Mesenchymal stem cell (in vitro differentiated cells and primary cell): ENCODE measurements around the gene BICD2.

Source experiments
- DNase-seq: peaks from one replicate; pipeline ENCODE4 v3.0.0-alpha.2; 2013
- H2AFZ ChIP-seq: one replicate; pipeline ENCODE4 v1.6.1; 2013; ENCODE audit warnings: low read depth, mild to moderate bottlenecking, control low read depth, inconsistent platforms, low read length, moderate library complexity
- H2AK5ac ChIP-seq: 2 replicates; pipeline ENCODE4 v1.6.1; 2013; ENCODE audit warnings: low read length, moderate library complexity, mild to moderate bottlenecking, inconsistent platforms; ENCODE audit not compliant: severe bottlenecking
- H2BK120ac ChIP-seq: one replicate; pipeline ENCODE4 v1.6.1; 2013; ENCODE audit warnings: low read depth, mild to moderate bottlenecking, inconsistent platforms, low read length, moderate library complexity
- H2BK12ac ChIP-seq, 2 experiments: one replicate each; pipeline ENCODE4 v1.6.1; 2013; ENCODE audit warnings: inconsistent platforms in 2 of 2, low read length in 2 of 2, mild to moderate bottlenecking in 2 of 2, moderate library complexity in 2 of 2, control low read depth in 1 of 2
- H2BK15ac ChIP-seq: one replicate; pipeline ENCODE4 v1.6.1; 2013; ENCODE audit warnings: mild to moderate bottlenecking, low read depth, inconsistent platforms; ENCODE audit not compliant: poor library complexity, severe bottlenecking
- H2BK5ac ChIP-seq: 2 replicates; pipeline ENCODE4 v1.6.1; 2013; ENCODE audit warnings: low read depth, mild to moderate bottlenecking, low read length, control low read depth, inconsistent platforms; ENCODE audit not compliant: poor library complexity, severe bottlenecking
- H3K14ac ChIP-seq, 2 experiments: one replicate each; pipeline ENCODE4 v1.6.1; 2013; ENCODE audit warnings: inconsistent platforms in 2 of 2, low read length in 2 of 2, control low read depth in 1 of 2, mild to moderate bottlenecking in 1 of 2, moderate library complexity in 1 of 2
- H3K18ac ChIP-seq, 2 experiments: one replicate each; pipeline ENCODE4 v1.6.1; 2013; ENCODE audit warnings: inconsistent platforms in 2 of 2, low read length in 2 of 2, control low read depth in 1 of 2, low read depth in 1 of 2, mild to moderate bottlenecking in 1 of 2
- H3K23ac ChIP-seq, 2 experiments: one replicate each; pipeline ENCODE4 v1.6.1; 2013; ENCODE audit warnings: inconsistent platforms in 2 of 2, low read length in 2 of 2, mild to moderate bottlenecking in 2 of 2, moderate library complexity in 2 of 2, control low read depth in 1 of 2
- H3K27ac ChIP-seq: 2 replicates; pipeline ENCODE4 v1.5.1; 2013; ENCODE audit warnings: mild to moderate bottlenecking, moderate library complexity, low read length, control low read depth, inconsistent platforms; ENCODE audit not compliant: poor library complexity, severe bottlenecking
- H3K27me3 ChIP-seq, 2 experiments: 2 replicates each; pipeline versions ENCODE4 v1.6.1 to v1.7.0; 2013; ENCODE audit warnings: low read length in 2 of 2, mild to moderate bottlenecking in 2 of 2, moderate library complexity in 2 of 2, control low read depth in 1 of 2, inconsistent platforms in 1 of 2; ENCODE audit not compliant: control insufficient read depth in 1 of 2, insufficient read depth in 1 of 2
- H3K36me3 ChIP-seq, 2 experiments: 2 replicates each; pipeline versions ENCODE4 v1.6.1 to v1.7.0; 2013; ENCODE audit warnings: low read length in 2 of 2, control low read depth in 1 of 2, inconsistent platforms in 1 of 2, low read depth in 1 of 2, mild to moderate bottlenecking in 1 of 2; ENCODE audit not compliant: insufficient read depth in 2 of 2, control insufficient read depth in 1 of 2
- H3K4ac ChIP-seq, 2 experiments: one replicate each; pipeline ENCODE4 v1.6.1; 2013; ENCODE audit warnings: inconsistent platforms in 2 of 2, low read length in 2 of 2, mild to moderate bottlenecking in 2 of 2, moderate library complexity in 2 of 2, control low read depth in 1 of 2, low read depth in 1 of 2
- H3K4me1 ChIP-seq: 2 replicates; pipeline ENCODE4 v1.6.1; 2013; ENCODE audit warnings: low read depth, low read length, control low read depth; ENCODE audit not compliant: control insufficient read depth, insufficient read depth
- H3K4me2 ChIP-seq: 2 replicates; pipeline ENCODE4 v1.6.1; 2013; ENCODE audit warnings: low read length, mild to moderate bottlenecking, inconsistent platforms; ENCODE audit not compliant: poor library complexity, severe bottlenecking
- H3K4me3 ChIP-seq, 2 experiments: 2 replicates each; pipeline versions ENCODE4 v1.5.1 to v1.7.0; 2013; ENCODE audit warnings: low read length in 2 of 2, mild to moderate bottlenecking in 2 of 2, control low read depth in 1 of 2, low read depth in 1 of 2; ENCODE audit not compliant: insufficient read depth in 1 of 2
- H3K79me1 ChIP-seq: replicated peaks from 2 replicates; pipeline ENCODE4 v1.6.1; 2013; ENCODE audit warnings: mild to moderate bottlenecking, control low read depth, low read length, inconsistent platforms; ENCODE audit not compliant: poor library complexity, severe bottlenecking
- H3K9ac ChIP-seq: 2 replicates; pipeline ENCODE4 v1.7.0; 2013; ENCODE audit warnings: mild to moderate bottlenecking, low read length, moderate library complexity
- H3K9me3 ChIP-seq: 2 replicates; pipeline ENCODE4 v1.7.0; 2013; ENCODE audit warnings: mild to moderate bottlenecking, low read length; ENCODE audit not compliant: control insufficient read depth
- H4K8ac ChIP-seq: one replicate; pipeline ENCODE4 v1.6.1; 2013; ENCODE audit warnings: inconsistent platforms, mild to moderate bottlenecking, low read length, moderate library complexity
- H4K91ac ChIP-seq: one replicate; pipeline ENCODE4 v1.6.1; 2013; ENCODE audit warnings: mild to moderate bottlenecking, low read length, inconsistent platforms
- WGBS: methylation state at CpG from one replicate; pipeline ENCODE4 v1.1.7; 2013; ENCODE audit warnings: mixed read lengths; 5-methylcytosine and 5-hydroxymethylcytosine counted together

BICD2 gene

GRCh38 chr9:92723801-92724323 is 40.8 kb downstream of the BICD2 start:
- Histone ChIP-seq H3K18ac (no peak overlapping the region), H4K91ac (no peak overlapping the region), H3K79me1 (peaks cover 63% of the 10 kb centered on the region), H3K27me3 (no peaks in the 10 kb centered on the region), H3K9ac (no peak overlapping the region), H3K4ac (no peak overlapping the region), H2AK5ac (no peak overlapping the region), H2BK15ac (no peak overlapping the region), H2BK120ac (no peak overlapping the region), H3K36me3 (peaks cover 77 to 83% of the 10 kb centered on the region in 2 experiments), H3K23ac (no peak overlapping the region), H3K4me3 (no peak overlapping the region), H3K14ac (no peak overlapping the region), H2BK12ac (no peak overlapping the region), H2BK5ac (no peak overlapping the region), H3K9me3 (no peaks in the 10 kb centered on the region), H2AFZ (no peak overlapping the region), H4K8ac (no peak overlapping the region), H3K4me1 (peaks cover 20% of the 10 kb centered on the region), H3K27ac (no peak overlapping the region), H3K4me2 (no peak overlapping the region)
- WGBS: 82% methylated on average over 9 of the region's 9 CpGs
- no peak for DNase-seq

GRCh38 chr9:92723299-92723625 is 41.4 kb downstream of the BICD2 start:
- Histone ChIP-seq H2AFZ (no peak overlapping the region), H3K14ac (no peak overlapping the region), H3K4me3 (no peak overlapping the region), H4K8ac (no peak overlapping the region), H2AK5ac (no peak overlapping the region), H3K27me3 (no peaks in the 10 kb centered on the region), H3K27ac (no peak overlapping the region), H2BK120ac (no peak overlapping the region), H2BK5ac (no peak overlapping the region), H3K9me3 (no peaks in the 10 kb centered on the region), H3K18ac (no peak overlapping the region), H3K4ac (no peak overlapping the region), H3K23ac (no peak overlapping the region), H3K79me1 (peaks cover 58% of the 10 kb centered on the region), H4K91ac (no peak overlapping the region), H3K4me1 (peaks cover 20% of the 10 kb centered on the region), H2BK12ac (no peak overlapping the region), H2BK15ac (no peak overlapping the region), H3K4me2 (no peak overlapping the region), H3K9ac (no peak overlapping the region), H3K36me3 (peaks cover 77 to 83% of the 10 kb centered on the region in 2 experiments)
- WGBS: 81% methylated on average over 3 of the region's 3 CpGs
- peak; percentile 72 for DNase-seq

- H2BK120ac ChIP-seq: no peak overlapping the region
- no peak overlapping the region for H3K14ac ChIP-seq
- no peak overlapping the region for H3K4me2 ChIP-seq
- no peak overlapping the region for H3K9ac ChIP-seq
- no peak overlapping the region for H3K18ac ChIP-seq
- H2BK12ac ChIP-seq: no peak overlapping the region
- no peak overlapping the region for H2BK15ac ChIP-seq
- DNase-seq: no peak
- 95% methylated on average over 16 of the region's 16 CpGs for WGBS
- no peak overlapping the region for H3K4ac ChIP-seq
- no peak overlapping the region for H2AFZ ChIP-seq
- H3K36me3 ChIP-seq: peaks cover 77 to 83% of the 10 kb centered on the region in 2 experiments
- no peak overlapping the region for H4K8ac ChIP-seq
- H3K23ac ChIP-seq: no peak overlapping the region
- no peak overlapping the region for H2BK5ac ChIP-seq
- H3K79me1 ChIP-seq: peaks cover 55% of the 10 kb centered on the region
- H2AK5ac ChIP-seq: no peak overlapping the region
- no peak overlapping the region for H3K4me3 ChIP-seq
- no peaks in the 10 kb centered on the region for H3K27me3 ChIP-seq
- no peak overlapping the region for H4K91ac ChIP-seq
- H3K9me3 ChIP-seq: no peaks in the 10 kb centered on the region
- H3K27ac ChIP-seq: no peak overlapping the region
- peaks cover 20% of the 10 kb centered on the region for H3K4me1 ChIP-seq
Observed at GRCh38 chr9:92722386-92723298, 42.0 kb downstream of the BICD2 start.

- H2BK120ac ChIP-seq: no peak overlapping the region
- H3K4me1 ChIP-seq: peaks cover 11% of the 10 kb centered on the region
- H2AK5ac ChIP-seq: no peak overlapping the region
- no peak overlapping the region for H3K18ac ChIP-seq
- no peak overlapping the region for H2BK15ac ChIP-seq
- no peak for DNase-seq
- H3K27ac ChIP-seq: no peak overlapping the region
- H2BK12ac ChIP-seq: no peak overlapping the region
- H3K4me2 ChIP-seq: no peak overlapping the region
- no peak overlapping the region for H3K23ac ChIP-seq
- no peak overlapping the region for H3K4ac ChIP-seq
- no peaks in the 10 kb centered on the region for H3K27me3 ChIP-seq
- no peak overlapping the region for H2BK5ac ChIP-seq
- peaks cover 51% of the 10 kb centered on the region for H3K79me1 ChIP-seq
- no peak overlapping the region for H4K91ac ChIP-seq
- H3K36me3 ChIP-seq: peaks cover 80 to 82% of the 10 kb centered on the region in 2 experiments
- no peak overlapping the region for H3K14ac ChIP-seq
- H2AFZ ChIP-seq: no peak overlapping the region
- H3K4me3 ChIP-seq: no peak overlapping the region
- no peak overlapping the region for H4K8ac ChIP-seq
- 94% methylated on average over 5 of the region's 7 CpGs for WGBS
- no peaks in the 10 kb centered on the region for H3K9me3 ChIP-seq
- no peak overlapping the region for H3K9ac ChIP-seq
Observed at GRCh38 chr9:92721548-92721947, 43.1 kb downstream of the BICD2 start.
